ENCODE measurements around the gene BAD.

DNA sequence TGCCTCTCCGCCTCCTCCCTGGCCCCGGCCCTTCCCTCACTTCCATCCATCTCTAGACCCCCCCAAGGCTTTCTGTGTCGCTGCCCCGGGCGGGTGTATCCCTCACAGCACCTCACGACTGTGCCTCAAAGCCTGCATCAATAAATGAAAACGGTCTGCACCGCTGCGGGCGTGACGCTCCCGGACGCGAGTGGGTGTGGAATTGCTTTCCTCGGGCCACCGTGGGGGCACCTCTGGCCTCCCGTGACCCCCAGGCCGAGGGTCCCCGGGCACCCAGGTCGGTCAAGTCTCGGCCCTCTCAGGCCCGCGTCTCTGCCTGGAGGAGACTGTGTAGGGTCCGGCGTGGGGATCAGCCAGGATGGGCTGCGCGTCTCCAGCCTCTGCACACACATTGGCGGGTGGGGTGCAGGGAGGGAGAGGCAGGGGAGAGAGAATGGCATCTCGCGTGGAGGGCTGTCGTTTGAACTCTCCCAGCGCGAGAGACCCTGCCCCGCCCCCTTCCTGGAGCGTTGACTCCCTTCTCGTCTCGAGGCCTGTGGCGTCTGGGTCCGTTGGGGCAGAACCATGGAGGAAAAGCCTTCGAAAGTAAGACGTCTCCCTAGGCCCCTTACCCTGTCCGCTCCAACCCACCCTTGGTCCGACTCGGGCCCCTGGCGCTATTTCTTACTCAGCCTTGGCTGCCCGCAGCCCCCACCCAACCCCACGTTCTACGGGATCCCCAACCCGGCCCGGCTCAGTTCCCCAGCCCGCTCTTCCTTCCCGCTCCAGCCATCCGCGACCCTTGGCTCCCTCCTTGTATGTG lies 15.6 kb upstream of the BAD start, which contains the start of gene CATSPERZ:
- TF ChIP-seq, protein P1, sequence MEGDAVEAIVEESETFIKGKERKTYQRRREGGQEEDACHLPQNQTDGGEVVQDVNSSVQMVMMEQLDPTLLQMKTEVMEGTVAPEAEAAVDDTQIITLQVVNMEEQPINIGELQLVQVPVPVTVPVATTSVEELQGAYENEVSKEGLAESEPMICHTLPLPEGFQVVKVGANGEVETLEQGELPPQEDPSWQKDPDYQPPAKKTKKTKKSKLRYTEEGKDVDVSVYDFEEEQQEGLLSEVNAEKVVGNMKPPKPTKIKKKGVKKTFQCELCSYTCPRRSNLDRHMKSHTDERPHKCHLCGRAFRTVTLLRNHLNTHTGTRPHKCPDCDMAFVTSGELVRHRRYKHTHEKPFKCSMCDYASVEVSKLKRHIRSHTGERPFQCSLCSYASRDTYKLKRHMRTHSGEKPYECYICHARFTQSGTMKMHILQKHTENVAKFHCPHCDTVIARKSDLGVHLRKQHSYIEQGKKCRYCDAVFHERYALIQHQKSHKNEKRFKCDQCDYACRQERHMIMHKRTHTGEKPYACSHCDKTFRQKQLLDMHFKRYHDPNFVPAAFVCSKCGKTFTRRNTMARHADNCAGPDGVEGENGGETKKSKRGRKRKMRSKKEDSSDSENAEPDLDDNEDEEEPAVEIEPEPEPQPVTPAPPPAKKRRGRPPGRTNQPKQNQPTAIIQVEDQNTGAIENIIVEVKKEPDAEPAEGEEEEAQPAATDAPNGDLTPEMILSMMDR (IDR thresholded peaks at IDR 0.05): no peak
- no peak for TF ChIP-seq POLR2A (IDR thresholded peaks at IDR 0.05)
